Smooth muscle cell (in vitro differentiated cells): ENCODE data around the gene MICAL3. TPM values are rescaled to one million over a fixed set of nuclear protein-coding genes. Genes with fewer than 3 reads are reported as not detected.

Experiments used
- DNase-seq: peaks from one replicate; lab custom pipeline; 2025; ENCODE audit not compliant: unreplicated experiment; lab: John Stamatoyannopoulos, UW
- H2AFZ ChIP-seq: fragments of 200-600 bp; sonication (generic); 2 replicates; pipeline ENCODE4 v1.6.0; 2016; ENCODE audit warnings: antibody characterized with exemption, low read depth, mild to moderate bottlenecking
- H3F3A ChIP-seq: fragments of 200-600 bp; sonication (generic); 2 replicates; pipeline ENCODE4 v1.6.0; 2017; ENCODE audit warnings: antibody characterized with exemption, low read depth
- H3K27ac ChIP-seq: fragments of 200-600 bp; sonication (generic); 2 replicates; pipeline ENCODE4 v1.5.1; 2016; ENCODE audit warnings: low read depth, mild to moderate bottlenecking
- H3K27me3 ChIP-seq: fragments of 200-600 bp; sonication (generic); 2 replicates; pipeline ENCODE4 v1.6.1; 2016; ENCODE audit warnings: low read depth, mild to moderate bottlenecking
- H3K36me3 ChIP-seq: fragments of 200-600 bp; sonication (generic); 2 replicates; pipeline ENCODE4 v1.5.1; 2016; ENCODE audit warnings: low read depth
- H3K4me1 ChIP-seq: fragments of 200-600 bp; sonication (generic); 2 replicates; pipeline ENCODE4 v1.5.1; 2016; ENCODE audit warnings: low read depth
- H3K4me2 ChIP-seq: fragments of 200-600 bp; sonication (generic); 2 replicates; pipeline ENCODE4 v1.6.0; 2016; ENCODE audit warnings: mild to moderate bottlenecking
- H3K4me3 ChIP-seq: fragments of 200-600 bp; sonication (generic); 2 replicates; pipeline ENCODE4 v1.5.1; 2016; ENCODE audit warnings: mild to moderate bottlenecking
- H3K79me2 ChIP-seq: fragments of 200-600 bp; sonication (generic); 2 replicates; pipeline ENCODE4 v1.6.0; 2016; ENCODE audit warnings: low read depth, mild to moderate bottlenecking
- H3K9ac ChIP-seq: fragments of 200-600 bp; sonication (generic); 2 replicates; pipeline ENCODE4 v1.6.0; 2016; ENCODE audit warnings: low read depth
- H3K9me3 ChIP-seq: fragments of 200-600 bp; sonication (generic); replicated peaks from 2 replicates; pipeline ENCODE4 v1.5.1; 2016; ENCODE audit warnings: low read depth
- H4K20me1 ChIP-seq: fragments of 200-600 bp; sonication (generic); 2 replicates; pipeline ENCODE4 v1.6.0; 2016; ENCODE audit warnings: low read depth
- CTCF ChIP-seq: fragments of 200-600 bp; sonication (generic); IDR thresholded peaks from 2 replicates; pipeline ENCODE4 v1.5.1; 2017; ENCODE audit warnings: borderline replicate concordance, mild to moderate bottlenecking, antibody characterized with exemption; ENCODE audit not compliant: insufficient read depth, poor library complexity, severe bottlenecking
- WGBS: methylation state at CpG from one replicate; pipeline ENCODE4 v1.1.7; 2016; ENCODE audit warnings: low lambda C conversion rate; 5-methylcytosine and 5-hydroxymethylcytosine counted together
- polyA plus RNA-seq: library from polyadenylated mRNA; unstranded; fragments of >200 nt; fragmentation: Nextera tagmentation; extraction: Ambion mirVana; gene quantifications from 2 replicates; pipeline ENCODE4 v1.2.1, GENCODE V29; 2016
- total RNA-seq: library from RNA; depleted of rRNA; stranded (reverse); fragments of >200 nt; gene quantifications from 2 replicates; pipeline ENCODE4 v1.2.3, GENCODE V29; 2014

MICAL3 gene
- total and polyA plus RNA-seq, 2 experiments from 2014 or later = 3.1 to 28.6 TPM

GRCh38 chr22:18059473-18059872, 35.1 kb upstream of the MICAL3 start:
- Histone ChIP-seq H3K79me2 (no peaks in the 10 kb centered on the region), H3K9me3 (no peaks in the 10 kb centered on the region), H3K4me1 (peaks cover 4% of the 10 kb centered on the region), H3K9ac (no peak overlapping the region), H3K27me3 (no peaks in the 10 kb centered on the region), H4K20me1 (no peaks in the 10 kb centered on the region), H3F3A (no peaks in the 10 kb centered on the region), H3K27ac (no peak overlapping the region), H3K4me2 (no peak overlapping the region), H3K4me3 (no peak overlapping the region), H2AFZ (no peak overlapping the region), H3K36me3 (no peaks in the 10 kb centered on the region)
- 100% methylated on average over 3 of the region's 3 CpGs for whole genome bisulfite sequencing
- no peak for TF ChIP-seq CTCF
- no peak for DNase-seq

- 85% methylated on average over 5 of the region's 5 CpGs for WGBS
- no peak for TF ChIP-seq CTCF
- Histone ChIP-seq H3K4me2 (no peak overlapping the region), H4K20me1 (no peaks in the 10 kb centered on the region), H3K27me3 (no peaks in the 10 kb centered on the region), H3K27ac (no peak overlapping the region), H3K79me2 (no peaks in the 10 kb centered on the region), H3K9ac (no peak overlapping the region), H3F3A (no peaks in the 10 kb centered on the region), H3K4me1 (peaks cover 4% of the 10 kb centered on the region), H2AFZ (no peak overlapping the region), H3K36me3 (no peaks in the 10 kb centered on the region), H3K9me3 (no peaks in the 10 kb centered on the region), H3K4me3 (no peak overlapping the region)
- DNase-seq = no peak
Measured at GRCh38 chr22:18059094-18059417, 34.7 kb upstream of the MICAL3 start.

DNA sequence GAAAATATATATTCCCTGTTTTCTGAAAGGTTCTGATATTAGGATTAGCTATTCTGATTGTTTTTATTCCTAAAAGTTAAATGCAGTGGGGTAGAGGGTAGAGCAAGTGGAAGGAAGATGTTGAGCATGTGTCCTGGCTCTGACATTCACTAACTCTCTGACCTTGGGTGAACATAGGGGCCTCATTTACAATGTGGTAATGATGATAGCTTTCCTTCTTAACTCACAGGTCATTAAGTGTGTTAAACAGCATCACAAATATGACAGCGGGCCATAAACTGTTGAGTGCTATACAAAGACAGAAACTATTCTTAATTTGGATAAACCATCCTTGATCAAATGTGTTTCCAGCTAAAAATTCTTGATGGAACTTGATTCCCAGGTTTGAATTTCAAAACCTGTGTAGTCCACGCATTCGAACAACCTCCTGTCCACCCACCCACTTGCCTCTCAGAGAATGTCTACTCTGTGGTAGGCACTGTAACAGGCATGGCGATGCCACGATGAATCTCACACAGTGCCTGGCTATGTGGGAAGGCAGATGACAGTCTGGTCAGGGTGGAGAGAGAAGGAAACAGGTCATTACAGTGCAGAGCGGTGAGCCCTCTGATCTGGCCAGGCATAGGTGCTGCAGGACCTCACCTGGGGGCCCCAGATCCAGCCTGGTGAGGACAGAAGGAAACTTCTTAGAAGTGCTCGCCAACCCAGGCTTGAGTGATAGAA, 34.2 kb upstream of the MICAL3 start:
- Histone ChIP-seq H3K9me3 (no peaks in the 10 kb centered on the region), H3K4me3 (no peak overlapping the region), H4K20me1 (no peaks in the 10 kb centered on the region), H3K4me1 (peaks cover 4% of the 10 kb centered on the region), H3K27me3 (no peaks in the 10 kb centered on the region), H3K9ac (peak overlapping the region; percentile 1), H3K4me2 (no peak overlapping the region), H2AFZ (no peak overlapping the region), H3F3A (no peaks in the 10 kb centered on the region), H3K27ac (peak overlapping the region; percentile 90), H3K79me2 (no peaks in the 10 kb centered on the region), H3K36me3 (no peaks in the 10 kb centered on the region)
- WGBS = 95% methylated on average over 7 of the region's 7 CpGs
- no peak for DNase-seq
- TF ChIP-seq CTCF = no peak
